K562 (cell line): ENCODE data around the gene SPATA2L. TPM values are rescaled to one million over a fixed set of nuclear protein-coding genes. Genes with fewer than 3 reads are reported as not detected.
A peak's percentile ranks its signal among the peaks of the same experiment; 100 is the strongest.

Experiments
- BCOR ChIP-seq: fragments of 450-650 bp; IDR thresholded peaks from 2 replicates; pipeline ENCODE4 v1.6.1; 2016
- DPF2 ChIP-seq: fragments of 450-650 bp; IDR thresholded peaks from 2 replicates; pipeline ENCODE4 v1.6.1; 2016
- HNRNPH1 ChIP-seq: fragments of 200-400 bp; formaldehyde crosslinking; optimal IDR thresholded peaks from 2 replicates; pipeline ENCODE3; 2017; ENCODE audit warnings: low read depth, mild to moderate bottlenecking, low read length, moderate library complexity
- IRF2 ChIP-seq: sonication (generic); formaldehyde crosslinking; IDR thresholded peaks from 2 replicates; pipeline ENCODE4 v1.8.1; 2022; ENCODE audit warnings: mild to moderate bottlenecking, missing genetic modification reagents
- KLF13 ChIP-seq: fragments of 450-650 bp; IDR thresholded peaks from 2 replicates; pipeline ENCODE4 v1.6.1; 2016; ENCODE audit warnings: missing genetic modification characterization, low read depth, mild to moderate bottlenecking, missing compliant biosample characterization, moderate library complexity, borderline replicate concordance
- NONO ChIP-seq, 2 experiments: fragments of 200-400 bp in 1 of 2; fragments of 450-650 bp in 1 of 2; formaldehyde crosslinking in 1 of 2; IDR thresholded peaks; 2 replicates each; pipeline ENCODE4 v1.6.1; 2017; ENCODE audit warnings: low read depth in 2 of 2, mild to moderate bottlenecking in 2 of 2, moderate library complexity in 2 of 2, low read length in 1 of 2
- SOX6 ChIP-seq: fragments of 450-650 bp; IDR thresholded peaks from 2 replicates; pipeline ENCODE4 v1.6.1; 2014; ENCODE audit warnings: mild to moderate bottlenecking
- TEAD1 ChIP-seq, 2 experiments: fragments of 450-650 bp in 1 of 2; sonication (generic) in 1 of 2; formaldehyde crosslinking; IDR thresholded peaks; 2 replicates each; pipeline versions ENCODE4 v1.4.0 to v1.8.0; 2020 to 2022; ENCODE audit warnings: mild to moderate bottlenecking in 2 of 2, missing genetic modification reagents in 1 of 2
- ZNF184 ChIP-seq: sonication (generic); formaldehyde crosslinking; IDR thresholded peaks from 2 replicates; pipeline ENCODE4 v1.5.0; 2020; ENCODE audit warnings: missing genetic modification reagents
- ZNF282 ChIP-seq: sonication (generic); formaldehyde crosslinking; IDR thresholded peaks from 2 replicates; pipeline ENCODE4 v1.8.1; 2023; ENCODE audit warnings: missing genetic modification reagents
- polyA plus RNA-seq, 8 experiments: library from polyadenylated mRNA; depleted of rRNA in 4 of 8; stranded (reverse) in 5 of 8; unstranded in 3 of 8; fragments of >200 nt; fragmentation: Nextera tagmentation in 2 of 8; fragmentation: Illumina TruSeq in 1 of 8; extraction: Ambion mirVana in 2 of 8; extraction: Trizol in 1 of 8; gene quantifications; 2 replicates each; pipeline versions ENCODE4 v1.2.1 to v1.2.3, GENCODE V29; 2011 to 2014; ENCODE audit warnings: inconsistent platforms in 1 of 8, missing spikeins in 1 of 8
- total RNA-seq, 7 experiments: library from RNA; depleted of rRNA in 6 of 7; stranded (reverse); fragments of >200 nt in 6 of 7; fragmentation: Illumina TruSeq in 2 of 7; extraction: Trizol in 2 of 7; gene quantifications; 2 replicates each; pipeline versions ENCODE4 v1.2.1 to v1.2.3, GENCODE V29; 2011 to 2021; ENCODE audit warnings: low replicate concordance in 1 of 7
- TF ChIP-seq, protein P1 (sequence below): fragments of 250-450 bp; sonication (Bioruptor Pico); IDR thresholded peaks from 2 replicates; pipeline ENCODE4 v1.5.0; 2021; ENCODE audit warnings: mild to moderate bottlenecking, moderate library complexity
- TF ChIP-seq, protein P2 (sequence below), 2 experiments: fragments of 450-650 bp; IDR thresholded peaks; 2 replicates each; pipeline ENCODE4 v1.6.1; 2016; ENCODE audit warnings: mild to moderate bottlenecking in 2 of 2, borderline replicate concordance in 1 of 2, low read depth in 1 of 2, moderate library complexity in 1 of 2
- TF ChIP-seq, protein P3 (sequence below): fragments of 250-450 bp; sonication (Bioruptor Pico); IDR thresholded peaks from 2 replicates; pipeline ENCODE4 v1.6.1; 2021; ENCODE audit warnings: mild to moderate bottlenecking
- TF ChIP-seq, protein P4 (sequence below): fragments of 250-450 bp; sonication (Bioruptor Pico); IDR thresholded peaks from 2 replicates; pipeline ENCODE4 v1.8.0; 2022; ENCODE audit warnings: inconsistent platforms

Gene SPATA2L
- total and polyA plus RNA-seq, 9 of the 15 experiments (the other 6 are each of a cell fraction or from before 2014, with no cell fraction given): 0.13 to 19.2 (median 4.8) TPM; not detected in 1

DNA sequence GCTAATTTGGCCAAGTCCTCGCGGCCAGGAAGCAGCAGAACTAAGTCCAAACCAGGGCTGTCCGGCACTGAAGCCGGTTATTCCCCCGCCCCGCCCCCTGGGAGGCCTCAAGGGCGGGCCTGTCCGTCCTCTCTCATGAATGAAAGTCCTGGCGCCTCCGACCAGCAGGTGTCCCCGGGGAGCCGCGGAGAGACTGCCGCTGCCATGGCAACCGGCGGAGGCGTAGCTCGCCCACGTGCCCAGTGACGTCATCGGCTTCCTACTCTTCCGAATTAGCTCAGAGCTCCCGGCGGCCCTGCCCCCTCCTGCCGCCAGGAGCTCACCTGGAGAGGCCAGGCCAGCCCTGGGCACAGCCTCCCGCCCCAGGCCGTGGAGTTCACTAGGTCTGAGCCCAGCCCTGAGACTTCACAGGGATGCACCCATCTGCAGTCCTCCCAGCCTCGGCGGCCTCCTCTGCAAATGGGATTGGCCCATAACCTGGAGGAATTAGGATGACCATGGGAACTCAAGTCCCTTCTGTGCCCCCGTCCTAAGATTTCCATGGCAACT, 1.3 kb downstream of the SPATA2L start (continued):
- TF ChIP-seq ZNF184 (CRISPR knock-in tag) (no peak), IRF2 (no peak), TEAD1 (CRISPR knock-in tag; IDR thresholded peaks at IDR 0.05) (peak in 1 of 2 experiments; percentile 71; a peak in 2 of 4 replicates), BCOR (no peak), HNRNPH1 (no peak), NONO (IDR thresholded peaks at IDR 0.05; ENCODE audit: low read depth in 2 of 2, low read length in 1 of 2) (no peak; a peak in 1 of 4 replicates), DPF2 (peak; percentile 51; the same call in 1 of the 2 replicates), KLF13 (tag) (peak; percentile 89; the same call in 1 of the 2 replicates), ZNF282 (CRISPR knock-in tag) (no peak), SOX6 (peak; percentile 66)
- TF ChIP-seq, protein P1, sequence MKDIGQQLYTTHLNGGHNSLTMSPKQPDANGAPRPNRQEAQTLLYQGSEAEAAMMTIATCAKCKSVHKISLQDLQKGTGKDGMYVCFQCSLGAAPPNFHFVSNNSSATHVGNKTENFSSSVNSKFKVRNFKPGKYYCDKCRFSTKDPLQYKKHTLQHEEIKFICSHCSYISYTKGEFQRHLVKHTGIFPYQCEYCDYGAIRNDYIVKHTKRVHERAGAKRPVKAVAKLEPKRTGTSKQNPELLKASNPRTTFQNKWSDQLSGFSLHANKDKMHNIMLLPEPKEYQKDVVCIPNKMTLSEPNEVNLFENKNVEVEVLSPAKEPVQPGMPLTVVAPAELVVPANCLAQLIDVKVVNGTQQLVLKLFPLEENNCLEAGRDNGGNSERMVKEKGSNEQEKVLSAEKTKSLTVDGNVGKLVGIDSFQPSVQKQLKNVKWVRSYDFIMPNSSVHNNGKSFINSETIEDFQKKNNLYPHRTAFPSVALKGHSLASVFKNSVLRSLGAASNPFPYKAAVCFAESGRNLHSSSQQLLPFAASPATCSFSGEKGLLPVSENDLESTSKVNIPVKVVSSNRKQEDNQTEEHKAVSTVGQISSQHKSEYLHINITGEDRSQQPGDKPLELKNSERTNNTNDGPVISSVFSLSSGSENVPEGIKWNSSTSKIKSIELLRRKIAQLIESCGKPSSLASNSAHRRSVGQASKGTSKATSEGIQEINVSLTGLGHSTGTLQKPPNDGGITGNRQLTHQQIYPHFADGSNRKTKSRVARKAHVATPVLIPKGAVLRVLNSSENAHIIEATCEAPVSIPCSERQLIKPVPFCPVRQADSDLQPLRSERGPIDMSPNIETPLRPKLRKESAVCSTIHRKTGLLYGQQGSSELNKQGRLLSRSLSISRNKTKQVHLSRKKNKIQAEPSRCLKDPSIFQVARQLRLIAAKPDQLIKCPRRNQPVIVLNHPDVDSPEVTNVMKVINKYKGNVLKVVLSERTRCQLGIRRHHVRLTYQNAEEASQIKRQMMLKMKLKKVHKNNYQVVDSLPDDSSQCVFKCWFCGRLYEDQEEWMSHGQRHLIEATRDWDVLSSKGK (CRISPR knock-in tag): no peak
- TF ChIP-seq, protein P2, sequence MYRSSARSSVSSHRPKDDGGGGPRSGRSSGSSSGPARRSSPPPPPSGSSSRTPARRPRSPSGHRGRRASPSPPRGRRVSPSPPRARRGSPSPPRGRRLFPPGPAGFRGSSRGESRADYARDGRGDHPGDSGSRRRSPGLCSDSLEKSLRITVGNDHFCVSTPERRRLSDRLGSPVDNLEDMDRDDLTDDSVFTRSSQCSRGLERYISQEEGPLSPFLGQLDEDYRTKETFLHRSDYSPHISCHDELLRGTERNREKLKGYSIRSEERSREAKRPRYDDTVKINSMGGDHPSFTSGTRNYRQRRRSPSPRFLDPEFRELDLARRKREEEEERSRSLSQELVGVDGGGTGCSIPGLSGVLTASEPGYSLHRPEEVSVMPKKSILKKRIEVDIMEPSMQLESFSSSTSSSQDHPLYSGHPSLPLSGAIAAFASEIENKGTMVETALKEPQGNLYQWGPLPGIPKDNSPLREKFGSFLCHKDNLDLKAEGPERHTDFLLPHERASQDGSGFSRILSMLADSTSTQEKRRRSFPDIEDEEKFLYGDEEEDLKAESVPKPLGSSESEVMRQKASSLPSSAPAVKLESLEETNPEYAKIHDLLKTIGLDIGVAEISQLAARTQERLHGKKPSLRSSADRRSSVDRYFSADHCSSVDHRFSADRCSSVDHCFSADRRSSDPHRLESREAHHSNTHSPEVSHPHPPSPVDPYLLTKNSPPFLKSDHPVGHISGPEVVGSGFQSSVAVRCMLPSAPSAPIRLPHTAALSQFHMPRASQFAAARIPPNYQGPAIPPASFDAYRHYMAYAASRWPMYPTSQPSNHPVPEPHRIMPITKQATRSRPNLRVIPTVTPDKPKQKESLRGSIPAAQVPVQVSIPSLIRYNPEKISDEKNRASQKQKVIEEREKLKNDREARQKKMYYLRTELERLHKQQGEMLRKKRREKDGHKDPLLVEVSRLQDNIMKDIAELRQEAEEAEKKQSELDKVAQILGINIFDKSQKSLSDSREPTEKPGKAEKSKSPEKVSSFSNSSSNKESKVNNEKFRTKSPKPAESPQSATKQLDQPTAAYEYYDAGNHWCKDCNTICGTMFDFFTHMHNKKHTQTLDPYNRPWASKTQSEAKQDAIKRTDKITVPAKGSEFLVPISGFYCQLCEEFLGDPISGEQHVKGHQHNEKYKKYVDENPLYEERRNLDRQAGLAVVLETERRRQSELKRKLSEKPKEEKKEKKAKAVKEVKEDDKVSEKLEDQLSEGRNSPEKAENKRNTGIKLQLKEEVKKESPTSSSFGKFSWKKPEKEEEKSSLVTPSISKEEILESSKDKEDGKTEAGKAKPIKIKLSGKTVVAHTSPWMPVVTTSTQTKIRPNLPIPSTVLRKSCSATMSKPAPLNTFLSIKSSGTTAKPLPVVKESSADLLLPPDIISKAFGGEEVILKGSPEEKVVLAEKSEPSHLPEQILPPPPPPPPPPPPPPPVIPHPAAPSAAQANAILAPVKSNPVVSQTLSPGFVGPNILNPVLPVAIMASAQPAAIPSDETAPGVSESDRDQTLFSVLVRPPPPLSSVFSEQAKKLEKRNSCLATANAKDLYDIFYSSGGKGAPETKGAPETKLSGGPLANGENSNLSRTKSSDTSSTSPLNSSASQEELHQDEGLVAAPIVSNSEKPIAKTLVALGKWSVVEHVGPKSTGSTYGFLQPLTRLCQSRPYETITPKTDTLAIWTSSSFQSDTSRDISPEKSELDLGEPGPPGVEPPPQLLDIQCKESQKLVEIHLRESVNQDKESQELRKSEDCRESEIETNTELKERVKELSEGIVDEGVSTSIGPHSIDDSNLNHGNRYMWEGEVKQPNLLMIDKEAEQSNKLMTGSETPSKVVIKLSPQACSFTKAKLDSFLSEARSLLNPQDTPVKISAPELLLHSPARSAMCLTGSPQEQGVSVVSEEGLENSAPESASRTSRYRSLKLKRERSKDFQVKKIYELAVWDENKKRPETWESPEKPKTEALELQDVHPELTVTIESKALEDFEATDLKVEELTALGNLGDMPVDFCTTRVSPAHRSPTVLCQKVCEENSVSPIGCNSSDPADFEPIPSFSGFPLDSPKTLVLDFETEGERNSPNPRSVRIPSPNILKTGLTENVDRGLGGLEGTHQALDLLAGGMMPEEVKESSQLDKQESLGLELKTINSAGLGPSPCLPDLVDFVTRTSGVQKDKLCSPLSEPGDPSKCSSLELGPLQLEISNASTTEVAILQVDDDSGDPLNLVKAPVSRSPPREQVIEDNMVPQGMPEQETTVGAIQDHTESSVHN (IDR thresholded peaks at IDR 0.05; ENCODE audit: borderline replicate concordance in 1 of 2, low read depth in 1 of 2): no peak
- TF ChIP-seq, protein P3, sequence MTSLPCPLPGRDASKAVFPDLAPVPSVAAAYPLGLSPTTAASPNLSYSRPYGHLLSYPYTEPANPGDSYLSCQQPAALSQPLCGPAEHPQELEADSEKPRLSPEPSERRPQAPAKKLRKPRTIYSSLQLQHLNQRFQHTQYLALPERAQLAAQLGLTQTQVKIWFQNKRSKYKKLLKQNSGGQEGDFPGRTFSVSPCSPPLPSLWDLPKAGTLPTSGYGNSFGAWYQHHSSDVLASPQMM (CRISPR knock-in tag): no peak
- TF ChIP-seq, protein P4, sequence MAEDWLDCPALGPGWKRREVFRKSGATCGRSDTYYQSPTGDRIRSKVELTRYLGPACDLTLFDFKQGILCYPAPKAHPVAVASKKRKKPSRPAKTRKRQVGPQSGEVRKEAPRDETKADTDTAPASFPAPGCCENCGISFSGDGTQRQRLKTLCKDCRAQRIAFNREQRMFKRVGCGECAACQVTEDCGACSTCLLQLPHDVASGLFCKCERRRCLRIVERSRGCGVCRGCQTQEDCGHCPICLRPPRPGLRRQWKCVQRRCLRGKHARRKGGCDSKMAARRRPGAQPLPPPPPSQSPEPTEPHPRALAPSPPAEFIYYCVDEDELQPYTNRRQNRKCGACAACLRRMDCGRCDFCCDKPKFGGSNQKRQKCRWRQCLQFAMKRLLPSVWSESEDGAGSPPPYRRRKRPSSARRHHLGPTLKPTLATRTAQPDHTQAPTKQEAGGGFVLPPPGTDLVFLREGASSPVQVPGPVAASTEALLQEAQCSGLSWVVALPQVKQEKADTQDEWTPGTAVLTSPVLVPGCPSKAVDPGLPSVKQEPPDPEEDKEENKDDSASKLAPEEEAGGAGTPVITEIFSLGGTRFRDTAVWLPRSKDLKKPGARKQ (CRISPR knock-in tag): no peak
